COLO668 (cell line): ENCODE measurements around the gene M1AP.
A peak's percentile ranks its signal among the peaks of the same experiment; 100 is the strongest.
"Not testable (repeated sequence)": the region's sequence is repeated elsewhere in the genome, so short reads cannot be mapped to it uniquely, and the experiment has no call there.

Experiments
- DNase-seq: peaks from one replicate; lab custom pipeline; 2025; ENCODE audit not compliant: unreplicated experiment; lab: John Stamatoyannopoulos, UW

The M1AP gene

DNA sequence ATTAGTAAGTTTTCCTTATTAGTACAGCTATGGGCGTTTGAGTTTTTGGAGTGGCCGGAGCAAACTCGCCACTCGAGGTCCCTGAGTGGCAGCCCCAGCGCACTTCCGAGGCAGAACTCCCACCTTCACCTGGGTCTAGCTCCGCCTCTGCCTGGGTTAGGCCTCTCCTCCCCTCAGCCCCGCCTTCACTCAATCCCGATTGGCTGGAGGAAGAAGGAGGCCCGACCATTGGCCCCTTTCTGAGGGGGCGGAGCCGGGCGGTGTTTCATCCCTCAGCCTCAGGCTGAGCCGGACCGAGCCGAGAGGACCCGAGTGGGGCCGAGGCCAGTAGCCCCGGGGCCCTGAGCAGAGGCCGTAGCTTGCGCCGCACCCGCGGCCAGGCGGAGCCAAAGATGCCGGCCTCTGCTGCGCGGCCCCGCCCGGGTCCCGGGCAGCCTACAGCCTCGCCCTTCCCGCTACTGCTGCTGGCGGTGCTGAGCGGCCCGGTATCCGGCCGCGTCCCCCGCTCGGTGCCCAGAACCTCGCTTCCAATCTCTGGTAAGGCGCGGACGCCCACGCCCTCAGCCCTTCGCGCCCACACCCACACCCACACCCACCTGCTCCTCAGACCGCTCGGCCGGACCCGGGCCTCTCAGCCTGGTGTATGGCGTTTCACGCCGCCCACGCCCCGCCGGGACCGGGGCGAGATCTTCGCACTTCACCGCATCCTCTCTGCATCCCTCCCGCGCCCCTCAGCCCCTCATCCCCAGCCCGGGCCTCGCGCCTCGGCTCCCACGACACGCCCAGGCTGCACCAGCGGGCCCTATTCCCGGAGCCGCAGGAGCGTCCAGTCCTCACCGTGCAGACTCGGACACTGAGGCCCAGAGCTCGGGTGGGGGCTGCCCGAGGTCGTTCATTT lies 6.1 kb upstream of the M1AP start, which contains the start of gene SEMA4F:
TSS of gene SEMA4F (plus strand) at position 263 of the 898 bp plus-strand sequence. CDS start at position 393, 130 bp downstream.
- DNase-seq, result peak; percentile 99

- no peak for DNase-seq
Observed at GRCh38 chr2:74653589-74653984, 5.5 kb upstream of the M1AP start.

GRCh38 chr2:74646834-74647482 lies 1.2 kb downstream of the M1AP start:
- DNase-seq, result no peak

DNA sequence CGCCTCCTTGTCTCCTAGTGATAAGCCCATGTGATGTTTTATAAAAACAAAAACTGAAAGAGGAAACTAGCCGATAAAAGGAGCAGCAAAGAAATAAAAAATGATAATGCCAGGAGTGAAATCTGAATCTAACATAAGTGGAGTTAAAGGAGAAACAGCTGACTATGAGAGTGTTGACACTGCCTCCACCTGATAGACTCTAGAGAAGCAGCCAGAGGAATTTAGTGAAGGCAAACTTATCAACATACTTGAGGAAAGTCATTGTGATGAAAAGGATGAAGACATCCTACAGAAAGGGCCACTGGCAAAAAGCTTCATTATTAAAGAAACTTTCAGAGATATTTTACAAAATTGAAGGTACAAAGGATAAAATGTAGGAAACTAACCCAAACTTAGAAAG lies 1.9 kb downstream of the M1AP start:
- no peak for DNase-seq

- DNase-seq, result no peak
Observed at GRCh38 chr2:74645344-74645743, 2.8 kb downstream of the M1AP start.

DNA sequence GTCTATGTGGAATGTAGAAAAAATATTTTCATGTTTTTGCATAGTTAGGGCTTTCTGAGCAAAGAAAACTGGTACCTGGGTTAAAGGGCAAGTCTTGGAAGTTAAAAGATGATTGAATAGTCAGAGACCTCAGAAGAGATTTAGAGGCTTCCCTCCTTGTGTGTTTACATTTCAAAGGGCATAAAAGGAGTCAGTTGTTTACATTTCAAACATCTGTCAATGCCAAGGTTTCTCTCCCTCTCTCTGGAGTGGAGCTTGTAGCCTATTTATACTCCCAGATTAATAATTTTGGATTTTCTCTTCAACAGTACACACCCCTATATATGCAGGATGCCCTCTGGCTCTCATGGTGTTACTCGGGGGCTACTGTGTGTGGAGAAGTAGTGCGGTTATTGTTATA lies 8.6 kb downstream of the M1AP start:
- DNase-seq, result no peak

GRCh38 chr2:74632939-74633312 lies 15.2 kb downstream of the M1AP start:
- DNase-seq, result no peak

DNA sequence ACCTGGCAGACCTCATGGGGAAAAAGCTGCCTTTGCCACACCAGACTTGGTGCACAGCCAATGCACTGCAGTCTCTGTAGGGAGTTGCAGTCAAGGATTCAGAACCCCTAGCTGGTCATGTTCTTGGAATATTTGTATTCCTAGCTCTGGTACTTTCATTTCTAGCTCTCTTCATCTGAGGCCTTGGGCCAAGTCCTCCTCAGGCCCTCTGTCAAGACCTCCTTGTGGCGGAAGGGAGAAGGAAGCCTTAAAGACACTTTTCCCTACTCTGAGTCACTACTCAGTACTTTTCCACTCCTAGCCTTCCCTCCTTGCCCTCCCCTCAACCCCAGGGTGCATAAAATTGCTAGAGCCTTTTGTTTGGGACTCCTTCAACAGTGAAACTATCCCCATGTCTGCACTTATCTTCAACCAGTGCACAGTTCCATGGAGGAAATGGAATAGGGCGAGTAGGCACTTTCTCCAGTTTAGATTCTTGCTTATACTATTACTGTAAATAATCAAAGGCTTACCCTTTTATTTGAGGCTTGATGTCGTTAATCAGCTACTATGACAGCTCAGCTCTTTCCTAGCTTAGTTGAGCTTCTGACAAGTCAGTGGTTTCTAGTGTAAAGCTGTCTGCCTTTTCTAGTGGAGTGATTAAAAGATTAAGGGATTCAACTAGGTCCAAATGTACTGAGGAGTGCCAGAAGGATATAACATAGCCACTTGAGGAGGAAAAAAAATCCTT lies 15.8 kb downstream of the M1AP start:
- no peak for DNase-seq

DNA sequence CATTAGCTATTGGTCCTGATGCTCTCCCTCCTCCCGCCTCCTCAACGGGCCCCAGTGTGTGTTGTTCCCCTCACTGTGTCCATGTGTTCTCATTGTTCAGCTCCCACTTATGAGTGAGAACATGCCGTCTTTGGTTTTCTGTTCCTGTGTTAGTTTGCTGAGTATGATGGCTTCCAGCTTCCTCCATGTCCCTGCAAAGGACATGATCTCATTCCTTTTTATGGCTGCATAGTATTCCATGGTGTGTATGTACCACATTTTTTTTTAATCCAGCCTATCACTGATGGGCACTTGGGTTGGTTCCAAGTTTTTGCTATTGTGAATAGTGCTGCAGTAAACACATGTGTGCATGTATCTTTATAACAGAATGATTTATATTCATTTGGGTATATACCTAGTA lies 17.7 kb downstream of the M1AP start:
- DNase-seq, result not testable (repeated sequence)

GRCh38 chr2:74628538-74629105 lies 19.5 kb downstream of the M1AP start:
- no peak for DNase-seq

- DNase-seq, result no peak
Observed at GRCh38 chr2:74625658-74626425, 22.3 kb downstream of the M1AP start.

- no peak for DNase-seq
Observed at GRCh38 chr2:74620671-74621070, 27.5 kb downstream of the M1AP start.

DNA sequence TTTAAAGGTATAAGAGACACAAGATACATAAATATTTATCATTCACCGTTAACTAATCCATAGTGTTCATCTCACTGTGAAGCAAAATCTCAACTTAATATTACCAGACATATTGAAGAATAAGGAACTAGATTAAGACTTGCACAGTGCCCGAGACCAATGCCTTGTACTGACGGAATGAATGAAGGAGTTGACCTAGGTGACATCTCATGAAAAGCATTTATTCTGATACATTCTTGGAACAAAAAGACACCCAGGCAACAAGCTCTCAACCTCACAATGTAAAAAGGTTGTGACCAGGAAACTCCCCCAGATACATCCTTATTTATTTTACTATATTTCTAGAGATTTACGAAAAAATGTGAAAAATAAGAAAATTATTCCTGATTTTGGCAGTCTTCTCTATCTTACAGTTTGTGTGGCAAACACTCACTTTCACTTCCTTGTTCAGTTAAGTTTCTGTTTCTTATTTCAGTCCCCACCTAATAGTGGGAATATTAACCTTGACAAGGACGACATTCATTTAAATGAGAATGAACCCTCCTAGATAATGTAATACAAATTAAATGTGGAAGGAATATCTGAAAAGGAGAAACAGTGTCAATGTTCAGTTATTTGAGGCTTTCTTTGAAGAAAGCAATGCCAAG lies 28.4 kb downstream of the M1AP start:
- DNase-seq, result no peak

DNA sequence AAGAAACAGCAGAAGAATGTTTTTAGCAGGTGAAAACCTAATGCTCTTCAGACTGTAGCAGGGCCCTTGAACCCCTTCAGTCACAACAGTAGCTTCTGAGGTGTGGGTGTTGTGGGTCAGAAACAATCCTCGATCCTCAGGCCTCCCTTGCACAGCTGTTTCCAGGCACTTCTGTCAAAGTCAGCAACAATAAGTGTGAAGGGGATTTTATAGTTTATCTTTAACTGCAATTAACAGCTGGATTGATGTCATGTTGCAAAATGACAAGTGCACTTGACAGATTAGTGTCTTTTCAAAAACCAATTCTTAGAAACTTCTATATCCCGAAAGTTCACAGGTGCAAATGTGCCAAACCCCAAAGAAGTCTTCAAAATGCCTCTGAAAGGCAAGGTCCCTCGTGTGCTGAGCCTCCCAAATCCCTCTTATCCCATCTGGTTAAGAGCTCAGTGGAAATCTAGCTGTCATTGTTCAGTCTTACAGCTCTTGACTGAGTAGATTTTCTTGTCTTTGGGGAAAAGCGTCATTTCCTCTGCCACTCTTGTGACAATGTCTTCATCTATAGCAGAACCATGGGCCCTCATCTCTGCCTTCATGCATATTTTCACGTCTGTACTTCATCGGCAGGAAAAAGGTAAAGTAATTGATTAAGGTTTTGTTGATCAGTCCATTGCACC lies 29.6 kb downstream of the M1AP start:
- DNase-seq, result no peak

DNA sequence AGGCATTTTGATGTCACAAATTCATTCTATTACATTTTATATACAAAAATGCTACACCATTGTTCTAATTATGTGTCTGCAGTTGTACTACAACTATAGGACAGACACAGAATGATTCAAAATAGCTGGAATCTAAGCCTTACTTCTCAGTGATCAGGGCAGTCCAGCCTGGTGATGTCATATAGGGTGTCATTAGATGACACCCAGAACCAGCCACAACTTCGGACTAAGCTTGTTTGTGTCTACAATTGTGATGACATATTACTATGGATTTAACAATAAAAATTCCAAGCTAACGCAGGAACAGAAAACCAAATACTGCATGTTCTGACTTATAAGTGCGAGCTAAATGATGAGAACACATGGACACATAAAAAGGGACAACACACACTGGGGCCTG lies 31.0 kb downstream of the M1AP start:
- no peak for DNase-seq

- DNase-seq, result no peak
Observed at GRCh38 chr2:74606927-74607326, 41.2 kb downstream of the M1AP start.

DNA sequence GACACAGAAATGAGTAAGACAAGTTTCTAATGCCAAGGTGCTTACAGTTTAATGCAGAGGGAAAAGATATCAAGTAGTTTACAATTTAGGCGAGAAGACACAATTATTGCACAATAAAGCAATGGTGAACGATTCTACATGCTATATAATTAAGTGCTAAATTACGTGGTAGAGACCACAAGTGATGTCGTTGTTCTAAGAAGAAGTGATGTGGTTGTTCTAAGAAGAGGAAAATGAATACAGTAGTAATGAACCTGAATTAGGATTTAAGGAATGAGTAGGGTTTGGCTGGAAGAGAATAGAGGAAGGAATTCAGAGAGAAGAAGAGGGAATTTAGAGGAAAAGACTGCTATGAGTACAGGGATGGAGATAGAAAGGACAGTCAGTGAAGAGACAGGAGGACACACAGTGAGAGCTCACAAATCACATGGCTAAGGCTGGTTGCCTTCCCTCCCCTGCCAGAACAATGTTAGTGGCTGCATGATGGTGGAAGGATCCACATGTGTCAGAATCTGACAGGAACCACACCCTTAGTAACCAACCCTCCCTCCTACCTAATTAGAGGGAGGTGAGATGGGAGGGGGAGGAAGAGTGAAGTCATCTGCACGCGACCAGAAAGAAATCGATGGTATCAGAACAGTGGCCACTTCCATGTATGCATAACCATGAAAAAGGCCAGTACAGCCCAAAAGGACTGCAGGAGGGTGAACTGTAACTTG lies 44.7 kb downstream of the M1AP start:
- DNase-seq, result no peak

DNA sequence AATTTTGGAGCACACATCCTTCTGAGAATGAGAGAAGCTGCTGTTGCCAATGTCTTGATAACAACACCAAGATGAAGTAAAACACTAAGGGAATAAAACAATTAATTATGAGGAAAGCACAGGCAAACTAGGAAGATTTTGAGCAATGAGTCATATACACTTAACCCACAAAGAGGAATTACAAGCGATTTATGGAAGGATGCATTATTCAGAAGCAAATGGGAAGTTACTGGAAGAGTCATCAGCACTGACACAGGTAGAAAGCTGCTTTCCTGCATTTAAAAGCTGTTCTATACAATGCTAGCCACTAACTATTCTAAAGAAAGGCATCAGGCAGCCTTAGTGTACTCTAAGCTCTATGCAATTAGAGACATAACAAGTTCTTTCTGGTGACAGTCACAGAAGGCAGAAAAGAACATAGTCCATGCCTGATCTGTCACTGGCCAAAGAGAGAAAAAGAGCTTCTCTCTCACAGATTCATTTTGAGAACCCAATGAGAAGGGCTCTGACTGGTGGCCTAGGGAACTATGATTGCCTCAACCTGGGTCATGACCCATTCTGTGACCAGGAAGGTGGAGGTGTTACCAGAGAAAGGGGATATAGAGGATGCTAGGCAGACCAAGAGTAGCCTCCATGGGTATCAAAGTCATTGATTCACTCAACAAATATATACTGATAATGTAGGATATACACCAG lies 45.4 kb downstream of the M1AP start:
- DNase-seq, result no peak
